CD4-positive, alpha-beta T cell treated with Interleukin-1 beta for 1 hour (primary cell): ENCODE data around the gene MCUR1.
A peak's percentile ranks its signal among the peaks of the same experiment; 100 is the strongest.
"Not testable (repeated sequence)": the region's sequence is repeated elsewhere in the genome, so short reads cannot be mapped to it uniquely, and the experiment has no call there.

Source experiments
- DNase-seq, 2 donors: peaks; one replicate each; pipeline ENCODE4 v3.0.0-alpha.2; 2020 to 2022

Gene MCUR1, protein sequence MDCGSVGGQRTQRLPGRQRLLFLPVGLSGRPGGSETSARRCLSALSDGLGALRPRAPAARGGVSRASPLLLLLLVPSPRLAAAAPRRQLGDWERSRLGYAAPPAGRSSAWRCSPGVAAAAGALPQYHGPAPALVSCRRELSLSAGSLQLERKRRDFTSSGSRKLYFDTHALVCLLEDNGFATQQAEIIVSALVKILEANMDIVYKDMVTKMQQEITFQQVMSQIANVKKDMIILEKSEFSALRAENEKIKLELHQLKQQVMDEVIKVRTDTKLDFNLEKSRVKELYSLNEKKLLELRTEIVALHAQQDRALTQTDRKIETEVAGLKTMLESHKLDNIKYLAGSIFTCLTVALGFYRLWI

DNA sequence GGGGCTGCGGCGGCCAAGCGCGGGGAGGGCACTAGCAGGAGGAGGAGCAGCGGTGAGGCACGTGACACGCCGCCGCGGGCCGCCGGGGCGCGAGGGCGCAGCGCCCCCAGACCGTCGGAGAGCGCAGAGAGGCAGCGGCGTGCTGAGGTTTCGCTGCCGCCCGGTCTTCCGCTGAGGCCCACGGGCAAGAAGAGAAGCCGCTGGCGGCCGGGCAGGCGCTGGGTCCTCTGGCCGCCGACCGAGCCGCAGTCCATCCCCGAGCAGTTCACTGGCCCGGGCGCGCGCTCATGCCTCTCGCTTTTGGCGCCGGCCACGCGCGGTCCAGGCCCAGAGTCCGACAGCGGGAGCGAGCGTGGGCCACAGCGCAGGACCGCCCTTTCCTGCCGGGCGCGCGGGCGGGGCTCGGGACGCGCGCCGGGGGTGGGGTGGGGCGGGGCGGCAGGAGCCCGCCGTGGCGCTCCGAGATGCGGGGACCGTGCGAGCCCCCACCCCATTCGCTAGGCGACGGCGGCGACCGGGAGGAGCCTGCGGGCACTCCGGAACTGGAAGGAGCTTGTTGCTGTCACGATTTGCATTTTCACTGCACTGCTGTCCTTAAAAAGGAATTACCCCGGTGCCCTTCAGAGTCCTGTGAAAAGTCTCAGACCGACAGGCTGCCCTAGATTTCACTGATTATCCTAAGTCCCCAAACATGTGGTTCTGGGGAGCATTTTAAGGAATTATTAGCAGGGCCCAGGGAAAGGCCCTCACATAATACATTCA is at the start of gene MCUR1:
Gene MCUR1 (minus strand): TSS at position 382 of the 762 bp plus-strand sequence. CDS start 128 bp downstream, at position 254.
- DNase-seq = peak; percentile 83

DNA sequence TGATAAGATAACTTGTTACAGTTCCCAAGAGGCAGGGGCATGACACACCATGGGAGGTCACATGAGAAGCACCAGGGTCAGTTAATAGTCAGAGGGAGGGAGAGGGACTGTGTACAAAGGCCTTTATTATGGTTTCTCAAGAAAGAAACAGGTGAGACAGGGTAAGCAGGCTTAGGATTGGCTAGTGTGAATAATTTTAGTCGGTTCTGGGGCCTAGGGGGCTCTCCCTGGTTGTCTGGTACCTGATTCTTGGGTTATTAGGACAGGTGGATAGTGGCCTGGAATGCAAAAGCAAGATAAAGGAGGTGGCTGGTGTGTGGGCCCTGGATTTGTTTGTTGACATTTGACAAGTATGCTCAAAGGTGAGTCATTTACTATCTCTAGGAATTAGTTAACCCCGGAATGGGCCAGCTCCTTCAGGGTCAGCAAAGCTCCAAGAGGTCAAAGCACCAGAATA is 49.4 kb upstream of the MCUR1 start:
- no peak for DNase-seq

DNA sequence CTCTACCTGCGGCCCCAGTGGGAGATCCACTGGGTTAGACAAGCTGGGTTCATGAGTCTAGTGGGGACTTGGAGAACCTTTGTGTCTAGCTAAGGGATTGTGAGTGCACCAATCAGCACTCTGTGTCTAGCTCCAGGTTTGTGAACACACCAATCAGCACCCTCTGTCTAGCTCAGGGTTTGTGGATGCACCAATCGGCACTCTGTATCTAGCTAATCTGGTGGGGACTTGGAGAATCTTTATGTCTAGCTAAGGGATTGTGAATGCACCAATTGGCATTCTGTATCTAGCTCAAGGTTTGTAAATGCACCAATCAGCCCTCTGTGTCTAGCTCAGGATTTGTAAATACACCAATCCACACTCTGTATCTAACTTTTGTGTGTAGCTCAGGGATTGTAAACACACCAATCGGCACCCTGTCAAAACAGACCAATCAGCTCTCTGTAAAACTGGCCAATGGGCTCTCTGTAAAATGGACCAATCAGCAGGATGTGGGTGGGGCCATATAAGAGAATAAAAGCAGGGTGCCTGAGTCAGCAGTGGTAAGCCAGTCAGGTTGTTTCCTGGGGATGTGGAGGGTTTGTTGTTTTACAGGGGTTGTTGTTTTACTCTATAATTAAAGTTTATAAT is 46.3 kb upstream of the MCUR1 start:
- DNase-seq = not testable (repeated sequence)

DNA sequence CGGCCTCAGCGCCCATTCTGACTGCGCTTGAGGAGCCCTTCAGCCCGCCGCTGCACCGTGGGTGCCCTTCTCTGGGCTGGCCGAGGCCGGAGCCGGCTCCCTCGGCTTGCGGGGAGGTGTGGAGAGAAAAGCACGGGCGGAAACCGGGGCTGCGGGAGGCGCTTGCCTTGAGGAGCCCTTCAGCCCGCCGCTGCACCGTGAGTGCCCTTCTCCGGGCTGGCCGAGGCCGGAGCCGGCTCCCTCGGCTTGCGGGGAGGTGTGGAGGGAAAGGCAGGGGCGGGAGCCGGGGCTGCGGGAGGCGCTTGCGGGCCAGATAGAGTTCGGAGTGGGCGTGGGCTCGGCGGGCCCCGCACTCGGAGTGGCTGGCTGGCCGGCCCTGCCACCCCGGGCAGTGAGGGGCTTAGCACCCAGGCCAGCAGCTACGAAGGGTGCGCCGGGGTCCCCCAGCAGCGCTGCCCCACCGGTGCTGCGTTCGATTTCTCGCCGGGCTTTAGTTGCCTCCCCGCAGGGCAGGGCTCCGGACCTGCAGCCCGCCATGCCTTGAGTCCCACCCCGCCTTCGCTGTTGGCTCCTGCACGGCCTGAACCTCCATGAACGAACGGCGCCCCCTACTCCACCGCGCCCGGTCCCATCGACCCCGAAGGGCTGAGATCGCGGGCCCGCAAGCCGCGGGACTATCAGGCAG is 45.7 kb upstream of the MCUR1 start:
- no peak for DNase-seq

DNA sequence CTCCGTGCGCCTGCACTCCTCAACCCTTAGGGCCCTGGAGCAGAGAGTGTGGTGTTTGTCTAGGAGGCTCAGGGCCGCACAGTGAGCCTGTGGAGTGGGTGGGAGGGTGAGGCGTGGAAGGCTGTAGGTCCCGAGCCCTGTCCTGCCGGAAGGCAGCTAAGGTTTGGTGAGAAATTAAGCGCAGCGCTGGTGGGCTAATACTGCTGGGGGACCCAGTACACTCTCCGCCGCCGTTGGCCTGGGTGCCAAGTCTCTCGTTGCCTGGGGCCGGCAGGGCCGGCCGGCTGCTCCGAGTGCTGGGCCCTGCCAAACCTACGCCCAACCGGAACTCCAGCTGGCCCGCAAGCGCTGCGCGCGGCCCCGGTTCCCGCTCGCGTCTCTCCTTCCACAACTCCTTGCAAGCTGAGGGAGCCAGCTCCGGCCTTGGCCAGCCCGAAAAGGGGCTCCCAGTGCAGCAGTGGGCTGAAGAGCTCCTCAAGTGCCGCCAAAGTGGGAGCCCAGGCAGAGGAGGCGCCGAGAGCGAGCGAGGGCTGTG is 40.4 kb upstream of the MCUR1 start:
- no peak for DNase-seq

DNA sequence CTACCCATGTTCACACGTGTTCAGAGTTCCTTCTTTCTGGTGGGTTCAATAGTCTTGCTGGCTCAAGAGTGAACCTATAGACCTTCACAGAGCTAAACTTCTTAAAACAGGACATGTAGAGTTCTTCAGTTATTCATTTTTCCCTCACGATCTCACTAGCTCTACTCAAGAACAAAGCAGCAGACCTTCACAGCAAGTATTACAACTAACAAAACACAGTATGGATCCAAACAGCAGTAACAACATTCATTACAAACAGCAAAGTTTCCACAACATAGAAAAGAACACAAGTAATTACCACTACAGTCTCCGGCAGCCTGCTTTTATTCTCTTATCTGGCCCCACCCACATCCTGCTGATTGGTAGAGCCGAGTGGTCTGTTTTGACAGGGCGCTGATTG is 39.5 kb upstream of the MCUR1 start:
- no peak for DNase-seq

DNA sequence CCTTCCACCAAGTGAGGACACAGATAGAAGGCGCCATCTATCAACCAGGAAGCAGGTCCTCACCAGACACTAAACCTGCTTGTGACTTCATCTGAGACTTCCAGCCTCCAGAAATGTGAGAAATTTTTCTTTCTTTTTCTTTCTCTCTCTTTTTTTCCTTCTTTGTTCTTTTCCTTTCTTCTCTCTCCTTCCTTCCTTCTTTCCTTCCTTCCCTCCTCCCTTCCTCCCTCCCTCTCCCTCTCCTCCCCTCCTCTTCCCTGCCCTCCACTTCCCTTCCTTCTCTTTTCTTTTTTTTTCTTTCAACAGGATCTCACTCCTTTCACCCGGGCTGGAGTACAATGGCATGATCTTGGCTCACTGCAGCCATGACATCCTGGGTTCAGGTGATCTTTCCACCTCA is 37.4 kb upstream of the MCUR1 start:
- DNase-seq = no peak

DNA sequence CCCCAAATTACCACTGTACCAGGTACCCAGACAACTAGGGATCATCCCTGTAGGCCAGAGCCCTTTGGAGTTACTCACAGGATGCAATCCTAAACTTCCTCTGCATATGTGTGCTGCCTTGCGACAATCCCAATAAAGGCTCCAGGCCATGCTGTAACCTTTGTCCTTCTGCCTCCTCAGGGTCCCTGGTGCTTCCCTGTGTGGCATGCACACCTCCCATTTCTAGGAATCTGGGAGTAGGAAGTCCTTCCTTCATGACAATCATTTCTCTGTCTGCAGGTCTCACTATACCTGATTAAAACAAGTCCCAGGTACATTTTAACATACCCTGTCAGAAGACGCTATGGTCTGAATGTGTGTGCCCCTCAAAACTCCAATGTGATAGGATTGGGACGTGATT is 37.0 kb upstream of the MCUR1 start:
- no peak for DNase-seq

DNA sequence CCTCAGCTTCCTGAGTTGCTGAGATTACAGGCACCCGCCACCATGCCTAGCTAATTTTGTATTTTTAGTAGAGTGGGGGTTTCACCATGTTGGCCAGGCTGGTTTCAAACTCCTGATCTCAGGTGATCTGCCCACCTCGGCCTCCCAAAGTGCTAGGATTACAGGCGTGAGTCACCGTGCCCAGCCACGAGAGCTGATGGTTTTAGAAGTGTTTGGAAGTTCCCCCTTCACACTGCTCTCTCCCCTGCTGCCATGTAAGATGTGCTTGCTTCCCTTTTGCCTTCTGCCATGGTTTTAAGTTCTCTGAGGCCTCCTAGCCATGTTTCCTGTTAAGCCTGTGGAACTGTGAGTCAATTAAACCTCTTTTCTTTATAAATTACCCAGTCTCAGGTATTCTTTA is 36.3 kb upstream of the MCUR1 start:
- DNase-seq = not testable (repeated sequence)

DNA sequence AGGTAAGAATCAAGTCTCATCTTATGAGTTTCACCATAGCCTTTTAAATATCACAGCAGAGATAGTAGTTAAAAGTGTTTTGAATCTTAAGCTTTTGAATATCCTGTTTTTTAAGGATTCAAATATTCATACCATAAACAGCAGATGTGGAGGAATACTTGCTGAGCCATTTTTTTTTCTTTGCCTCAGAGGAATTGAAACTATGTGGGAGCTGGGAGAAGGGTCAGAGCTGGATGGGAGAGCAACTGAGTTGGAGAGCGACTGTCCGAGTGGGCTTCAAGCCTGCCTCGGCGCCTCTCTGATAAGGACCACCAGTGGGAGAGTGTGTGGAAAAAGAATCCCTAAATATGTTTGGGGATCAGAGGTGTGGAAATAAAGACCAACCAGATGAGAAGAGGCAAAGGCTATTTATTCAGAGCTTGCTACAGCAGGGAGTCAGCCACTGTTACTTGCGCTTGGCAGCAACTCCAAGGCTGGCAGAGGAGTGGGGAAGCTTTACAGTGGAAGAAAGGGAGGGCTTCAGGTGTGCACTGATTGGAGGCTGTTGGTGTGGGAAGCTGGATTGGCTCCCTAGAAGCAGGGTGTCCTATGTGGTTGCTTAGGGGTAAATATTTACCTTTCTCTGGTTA is 34.3 kb upstream of the MCUR1 start:
- DNase-seq = no peak

DNA sequence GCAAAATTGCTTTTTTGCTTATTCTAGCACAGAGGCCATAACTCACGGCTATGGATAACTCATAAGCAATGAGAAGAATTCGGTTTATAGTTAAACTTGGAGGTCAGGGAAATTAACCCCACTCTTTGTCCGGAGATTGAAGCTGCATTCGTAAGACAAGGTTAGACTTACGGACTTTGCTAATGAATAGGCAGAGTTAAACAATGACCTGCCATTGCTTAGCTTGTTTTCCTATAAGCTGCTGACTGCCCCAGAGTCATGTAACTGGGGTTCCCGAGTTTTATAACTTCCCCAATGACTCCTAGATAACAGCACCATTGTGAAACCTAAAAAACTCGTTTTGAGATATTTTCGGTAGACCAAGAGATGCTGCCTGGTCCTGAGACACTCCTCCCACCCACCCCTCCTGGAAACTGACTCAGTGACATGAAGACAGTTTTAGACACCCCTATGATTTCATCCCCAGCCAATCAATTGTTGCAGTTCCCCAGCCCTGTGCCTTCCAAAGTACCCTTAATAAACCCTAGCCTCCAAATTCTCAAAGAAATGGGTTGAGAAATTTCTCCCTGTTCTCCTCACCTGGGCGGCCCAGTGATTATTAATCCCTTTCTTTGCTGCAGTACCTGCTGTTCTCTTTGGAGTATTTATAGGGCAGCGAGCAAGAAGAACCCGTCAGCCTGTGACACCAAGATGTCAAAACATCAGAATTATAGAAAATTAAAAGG is 33.1 kb upstream of the MCUR1 start:
- DNase-seq = no peak

DNA sequence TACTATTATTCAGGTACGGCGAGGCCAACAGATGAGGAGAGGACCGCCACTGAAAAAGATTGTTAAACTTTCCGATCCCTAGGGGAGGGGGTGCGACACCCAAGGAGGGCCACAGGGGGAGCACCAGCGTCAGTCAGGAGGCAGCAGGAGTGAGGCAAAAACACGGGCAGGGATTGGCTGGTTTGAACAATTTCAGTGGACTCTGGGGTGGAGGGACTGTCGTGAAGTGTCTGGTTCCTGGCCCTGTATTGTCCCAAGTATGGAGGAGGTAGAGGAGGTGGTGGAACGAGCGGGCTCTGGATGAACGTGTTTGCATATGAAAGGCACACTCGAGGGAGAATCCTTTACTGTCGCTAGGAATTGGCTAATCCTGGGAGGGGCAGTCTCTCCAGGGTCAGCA is 32.5 kb upstream of the MCUR1 start:
- DNase-seq = no peak

DNA sequence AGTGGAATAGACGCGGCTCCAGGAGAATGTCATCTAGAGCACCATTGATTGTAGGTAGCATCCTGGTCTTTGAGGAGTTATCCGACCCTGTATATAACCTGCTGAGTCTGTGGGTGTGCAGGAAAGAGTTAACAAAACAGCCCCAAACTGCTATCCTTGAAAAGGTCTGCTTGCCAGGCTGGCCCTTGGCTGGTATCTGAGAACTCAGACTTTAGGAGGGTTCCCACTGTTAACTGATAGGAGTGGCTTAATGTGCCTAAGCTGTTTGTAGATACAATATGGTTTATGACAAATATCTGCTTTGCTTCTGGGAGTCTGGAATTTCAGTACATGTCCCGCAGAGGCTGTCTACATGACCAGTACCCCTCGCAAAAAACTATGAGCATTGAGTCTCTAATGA is 27.6 kb upstream of the MCUR1 start:
- DNase-seq = no peak

DNA sequence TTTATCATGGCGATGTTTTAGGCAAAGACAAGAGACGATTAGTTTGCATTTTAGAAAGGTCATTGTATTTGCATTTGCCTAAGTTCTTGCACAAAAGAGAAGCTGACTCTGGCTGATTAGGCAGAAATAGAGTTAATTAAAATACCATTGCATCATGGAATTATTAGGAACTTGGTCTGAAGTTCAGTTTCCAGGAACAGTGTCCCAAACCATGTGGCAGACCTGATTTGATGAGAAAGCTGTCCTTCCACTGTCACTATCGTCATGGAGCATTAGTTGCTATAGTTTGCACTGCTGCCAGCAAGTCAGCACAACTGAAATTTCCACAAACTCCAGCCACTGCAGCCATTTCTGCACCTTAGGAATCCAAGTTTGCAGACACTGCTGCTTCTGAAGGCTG is 24.3 kb upstream of the MCUR1 start:
- DNase-seq = no peak

DNA sequence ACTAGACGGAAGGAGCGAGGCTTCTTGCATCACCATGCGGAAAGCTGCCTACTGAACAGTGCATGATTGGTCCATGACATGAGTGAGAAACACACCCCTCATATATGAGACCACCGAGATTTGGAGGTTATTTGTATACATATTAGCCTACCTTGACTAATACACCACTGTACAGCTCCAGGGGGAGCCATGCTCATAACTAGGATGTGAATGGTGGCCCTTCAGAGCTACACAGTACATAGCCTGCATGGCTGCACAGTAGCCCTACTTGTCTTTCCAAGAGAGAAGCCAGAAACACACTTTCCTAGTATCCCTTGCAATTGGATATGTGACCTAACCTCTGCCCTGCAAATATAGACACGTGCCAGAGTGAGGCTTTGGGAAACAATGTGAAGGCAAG is 21.8 kb upstream of the MCUR1 start:
- no peak for DNase-seq

DNA sequence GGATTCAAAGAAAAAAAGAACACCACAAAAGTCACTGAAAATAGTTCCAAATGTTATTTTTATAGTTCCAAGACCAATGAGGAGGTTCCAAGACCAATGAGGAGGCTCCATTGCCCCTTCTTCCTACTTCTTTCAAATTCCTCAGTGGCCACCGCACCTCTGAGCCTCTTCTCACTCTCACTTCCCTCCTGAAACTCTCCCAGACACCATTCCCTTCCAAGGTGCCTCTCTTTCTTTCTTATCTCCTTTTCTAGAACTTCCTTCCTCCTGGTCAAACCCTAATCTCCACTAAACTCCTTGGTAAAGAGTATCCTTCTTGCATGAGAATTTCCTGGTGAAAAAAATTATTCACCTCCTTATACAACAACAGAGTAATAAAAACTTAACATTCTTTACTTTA is 20.4 kb upstream of the MCUR1 start:
- no peak for DNase-seq

DNA sequence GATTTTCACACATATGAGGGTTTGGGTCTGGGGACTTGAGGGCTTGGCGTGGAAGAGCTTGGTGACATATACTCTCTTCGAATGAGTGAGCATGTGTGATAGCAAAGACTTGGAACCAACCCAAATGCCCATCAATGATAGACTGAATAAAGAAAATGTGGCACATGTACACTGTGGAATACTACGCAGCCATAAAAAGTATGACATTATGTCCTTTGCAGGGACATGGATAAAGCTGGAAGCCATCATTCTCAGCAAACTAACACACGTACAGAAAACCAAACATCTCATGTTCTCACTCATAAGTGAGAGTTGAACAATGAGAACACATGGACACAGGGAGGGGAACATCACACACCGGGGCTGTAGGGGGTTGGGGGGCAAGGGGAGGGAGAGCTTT is 19.7 kb upstream of the MCUR1 start:
- not testable (repeated sequence) for DNase-seq

DNA sequence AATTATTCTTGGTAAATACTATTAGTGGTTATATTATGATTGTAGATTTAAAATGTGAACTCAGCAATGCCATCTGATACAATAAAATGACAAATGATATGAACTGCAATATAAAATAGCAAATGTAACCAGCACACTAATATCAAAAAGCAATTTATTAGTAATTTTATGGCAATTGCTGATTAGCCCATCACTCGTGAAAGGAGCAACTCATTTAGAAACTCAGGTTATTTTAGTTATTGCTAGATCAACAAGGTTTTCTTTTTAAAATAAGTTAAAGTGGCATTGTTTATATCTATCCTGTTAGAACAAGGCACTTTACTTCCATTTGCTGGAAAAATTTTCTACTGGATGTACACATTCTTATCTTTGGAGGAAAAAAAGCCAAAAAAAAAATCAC is 18.4 kb upstream of the MCUR1 start:
- no peak for DNase-seq

DNA sequence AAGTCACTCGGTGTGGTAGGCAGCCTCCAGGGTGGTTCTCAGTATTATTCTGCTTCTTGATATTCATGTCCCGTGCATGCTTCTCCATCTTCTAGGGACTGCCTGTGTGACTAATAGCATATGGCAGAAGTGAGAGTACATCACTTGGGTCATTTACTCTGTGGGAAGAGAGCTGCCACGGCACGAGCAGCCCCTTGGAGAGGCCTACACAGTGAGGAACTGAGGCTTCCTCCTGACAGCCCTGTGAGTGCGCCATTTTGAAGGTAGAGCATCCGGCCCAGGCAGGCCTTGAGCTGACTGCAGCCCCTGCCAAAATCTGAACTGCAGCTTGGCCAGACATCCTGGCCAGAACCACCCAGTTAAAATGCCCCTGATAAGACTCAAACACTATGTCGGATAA is 17.3 kb upstream of the MCUR1 start:
- DNase-seq = no peak

DNA sequence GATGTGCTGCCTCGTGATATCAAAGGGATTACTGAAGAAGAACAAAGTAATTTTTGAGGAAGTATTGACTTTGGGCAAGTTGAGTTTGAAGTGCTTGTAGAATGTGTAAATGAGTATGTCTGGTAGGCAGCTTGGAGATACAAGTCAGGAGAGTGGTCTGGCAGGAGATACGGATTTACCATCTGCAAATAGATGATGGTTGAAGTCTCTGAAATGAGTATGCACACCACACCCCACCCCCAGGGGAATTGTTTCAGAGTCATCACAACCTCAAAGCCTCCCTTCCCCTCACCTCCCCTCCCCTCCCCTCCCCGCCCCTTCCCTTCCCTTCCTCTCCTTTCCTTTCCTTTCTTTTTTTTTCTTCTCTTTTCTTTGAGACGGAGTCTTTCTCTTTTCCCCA is 16.4 kb upstream of the MCUR1 start:
- DNase-seq = no peak

DNA sequence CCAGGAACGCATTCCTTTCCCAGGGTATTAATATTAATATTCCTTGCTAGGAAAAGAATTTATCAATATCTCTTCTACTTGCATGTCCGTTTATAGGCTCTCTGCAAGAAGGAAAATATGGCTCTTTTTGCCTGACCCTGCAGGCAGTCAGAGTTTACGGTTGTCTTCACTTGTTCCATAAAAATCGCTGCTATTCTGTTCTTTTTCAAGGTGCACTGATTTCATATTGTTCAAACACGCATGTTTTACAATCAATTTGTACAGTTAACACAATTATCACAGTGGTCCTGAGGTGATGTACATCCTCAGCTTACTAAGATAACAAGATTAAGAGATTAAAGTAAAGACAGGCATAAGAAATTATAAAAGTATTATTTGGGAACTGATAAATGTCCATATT is 15.1 kb upstream of the MCUR1 start:
- DNase-seq = not testable (repeated sequence)
